Pancreas (tissue), 10 donors: ENCODE data around the gene EHD3. TPM values are rescaled to one million over a fixed set of nuclear protein-coding genes. Genes with fewer than 3 reads are reported as not detected.
A peak's percentile ranks its signal among the peaks of the same experiment; 100 is the strongest.

Source experiments
- ATAC-seq, 4 donors: fragments of 200-7000 bp; cut with Tn5 transposase; one replicate each; pipeline versions ENCODE4 v1.8.0 to v1.9.1; 2020; ENCODE audit warnings: mild to moderate bottlenecking in 4 of 4, moderate library complexity in 4 of 4
- DNase-seq, 6 donors: peaks; one replicate each; pipeline ENCODE4 v3.0.0-alpha.2; 2020
- FAIRE-seq: peaks from 2 replicates; lab custom pipeline; 2012; peaks lifted over from hg19 to GRCh38; lab: Jason Lieb, UNC
- H3K27ac ChIP-seq, 4 donors: fragments of 200-600 bp; sonication (generic); 1 replicate in 3 of 4; 2 replicates in 1 of 4; pipeline versions ENCODE4 v1.5.0 to v1.8.0; 2020
- H3K27me3 ChIP-seq, 4 donors: fragments of 200-600 bp; one replicate each; pipeline ENCODE4 v1.8.0; 2021
- H3K36me3 ChIP-seq, 3 donors: fragments of 200-600 bp; sonication (generic) in 1 of 3; one replicate each; pipeline versions ENCODE4 v1.5.0 to v1.8.0; 2020 to 2021
- H3K4me1 ChIP-seq, 3 donors: fragments of 200-600 bp; one replicate each; pipeline ENCODE4 v1.8.0; 2021
- H3K4me3 ChIP-seq, 4 donors: fragments of 200-600 bp; sonication (generic) in 2 of 4; one replicate each; pipeline versions ENCODE4 v1.5.0 to v1.8.0; 2020 to 2021
- H3K9me3 ChIP-seq, 4 donors: fragments of 200-600 bp; one replicate each; pipeline ENCODE4 v1.8.0; 2021
- CTCF ChIP-seq, 4 donors: fragments of 200-600 bp; sonication (generic) in 3 of 4; IDR thresholded peaks; one replicate each; pipeline versions ENCODE4 v1.5.0 to v1.8.0; 2021; ENCODE audit warnings: antibody characterized with exemption in 4 of 4
- WGBS, 2 donors: extraction: QIAGEN DNeasy Blood & Tissue Kit; methylation state at CpG; one replicate each; pipeline ENCODE4 v1.1.7; 2013; 5-methylcytosine and 5-hydroxymethylcytosine counted together
- intact Hi-C, 3 donors: fragments of 100-400 bp; cut with DNase I; formaldehyde crosslinking; loops; one replicate each; pipeline versions ENCODE4 v1.11.1 to v1.14.2; 2022
- polyA plus RNA-seq, 2 donors: library from polyadenylated mRNA; stranded (reverse); fragments of 200-250 nt; gene quantifications; one replicate each; pipeline ENCODE4 v1.2.3, GENCODE V29; 2013
- total RNA-seq, 6 donors: library from RNA; stranded (reverse); fragmentation: NEBNext Ultra II Directional in 4 of 6; extraction: Animal tissue kit (Norgen Biotek cat#: 25700) in 4 of 6; gene quantifications; one replicate each; pipeline versions ENCODE4 v1.2.1 to v1.2.4, GENCODE V29; 2021 to 2023
- donor health status: healthy with polysubstance abuse.
- donor health status: DM: no; HTN: no; CAD: no; lungs with moderate emphysema.
- donor health status: DM: no; HTN: no; CAD: no.
- donor health status: control.
- donor health status: control.
- donor health status: Bipolar disorder and iron deficiency.
- donor health status: DM: yes; HTN: yes; CAD: no.
- donor health status: DM: no; HTN: no; CAD: no.
- donor health status: DM: no; HTN: no; CAD: no.
- donor health status: DM: yes; HTN: yes; CAD: no.

Gene EHD3
- total and polyA plus RNA-seq, 8 donors: 0.46 to 3.5 (median 0.81) TPM

- H3K27ac ChIP-seq: no peak overlapping the region
- no peaks in the 10 kb centered on the region for H3K36me3 ChIP-seq
- no peak for TF ChIP-seq CTCF (IDR thresholded peaks at IDR 0.05)
- H3K4me3 ChIP-seq: no peak overlapping the region
- FAIRE-seq (no peak), ATAC-seq (no peak), DNase-seq (no peak)
- 84 to 90% methylated on average over 3 of the region's 3 CpGs for WGBS, 2 donors
- intact Hi-C loops: no loop called here
- no peaks in the 10 kb centered on the region for H3K27me3 ChIP-seq
- no peaks in the 10 kb centered on the region for H3K9me3 ChIP-seq
- H3K4me1 ChIP-seq: no peaks in the 10 kb centered on the region
Measured at GRCh38 chr2:31312898-31313297, 78.9 kb downstream of the EHD3 start.

- ATAC-seq (no peak), FAIRE-seq (no peak), DNase-seq (no peak)
- Histone ChIP-seq H3K9me3 (no peaks in the 10 kb centered on the region), H3K4me1 (no peaks in the 10 kb centered on the region), H3K36me3 (no peaks in the 10 kb centered on the region), H3K27ac (no peak overlapping the region), H3K4me3 (no peak overlapping the region), H3K27me3 (no peaks in the 10 kb centered on the region)
- 92 to 94% methylated on average over 2 of the region's 2 CpGs for WGBS, 2 donors
- intact Hi-C loops: no loop called here
- TF ChIP-seq CTCF (IDR thresholded peaks at IDR 0.05): no peak
Measured at GRCh38 chr2:31314761-31315160, 80.8 kb downstream of the EHD3 start.

GRCh38 chr2:31317396-31317795 lies 83.4 kb downstream of the EHD3 start:
- intact Hi-C loops: no loop called here
- no peak for TF ChIP-seq CTCF (IDR thresholded peaks at IDR 0.05)
- Histone ChIP-seq H3K4me1 (no peaks in the 10 kb centered on the region), H3K9me3 (no peaks in the 10 kb centered on the region), H3K27me3 (no peaks in the 10 kb centered on the region), H3K4me3 (no peak overlapping the region), H3K27ac (no peak overlapping the region), H3K36me3 (no peaks in the 10 kb centered on the region)
- 80 to 88% methylated on average over 3 of the region's 3 CpGs for WGBS, 2 donors
- FAIRE-seq (no peak), ATAC-seq (no peak), DNase-seq (no peak)

- H3K4me1 ChIP-seq: no peaks in the 10 kb centered on the region
- no peak for DNase-seq
- H3K4me3 ChIP-seq: no peak overlapping the region
- TF ChIP-seq CTCF (IDR thresholded peaks at IDR 0.05): no peak
- FAIRE-seq: no peak
- H3K27ac ChIP-seq: no peak overlapping the region
- no peaks in the 10 kb centered on the region for H3K9me3 ChIP-seq
- H3K36me3 ChIP-seq: no peaks in the 10 kb centered on the region
- H3K27me3 ChIP-seq: no peaks in the 10 kb centered on the region
- WGBS, 2 donors: 81 to 89% methylated on average over 11 of the region's 11 CpGs
- intact Hi-C loops: no loop called here
- ATAC-seq: peak in 2 of 4 donors; percentile 46 to 51
Measured at GRCh38 chr2:31318361-31319336, 84.7 kb downstream of the EHD3 start.

Other genes starting within 250 kb of the EHD3 start
- 1 to 10 TPM; 1.9 to 3.8 (median 2.4) TPM for gene GALNT14, start 95.7 kb upstream of the EHD3 start, total RNA-seq
- gene GALNT14, start 95.7 kb upstream of the EHD3 start, polyA plus RNA-seq: 1 to 10 TPM; 5.1 to 9.1 TPM
- gene CAPN14, start 16.6 kb upstream of the EHD3 start, total RNA-seq: under 1 TPM in 1 of 6 donors, not detected in 5; 0.06 TPM
- under 1 TPM; 0.07 to 0.08 TPM for gene CAPN14, start 16.6 kb upstream of the EHD3 start, polyA plus RNA-seq
- 1 to 10 TPM in 1 of 6 donors, under 1 TPM in 5; 0.14 to 1.3 (median 0.51) TPM for gene XDH, start 180.6 kb downstream of the EHD3 start, total RNA-seq
- under 1 TPM; 0.27 to 0.66 TPM for gene XDH, start 180.6 kb downstream of the EHD3 start, polyA plus RNA-seq